Amygdala (tissue), 56 donors: ENCODE data around the gene CSH1.
"Not testable (repeated sequence)": the region's sequence is repeated elsewhere in the genome, so short reads cannot be mapped to it uniquely, and the experiment has no call there.

Experiments
- DNase-seq, 56 donors: peaks; one replicate each; lab custom pipeline; 2025; lab: John Stamatoyannopoulos, UW

CSH1 gene

GRCh38 chr17:63871646-63872365 is 24.6 kb downstream of the CSH1 start:
- DNase-seq: not testable (repeated sequence)

GRCh38 chr17:63870292-63870665 is 26.1 kb downstream of the CSH1 start:
- not testable (repeated sequence) for DNase-seq

- not testable (repeated sequence) for DNase-seq
Observed at GRCh38 chr17:63869491-63870291, 26.7 kb downstream of the CSH1 start.

GRCh38 chr17:63866625-63867024 is 29.7 kb downstream of the CSH1 start:
- not testable (repeated sequence) for DNase-seq

GRCh38 chr17:63859257-63859656 is 37.1 kb downstream of the CSH1 start:
- no peak for DNase-seq

GRCh38 chr17:63856425-63856824 is 39.9 kb downstream of the CSH1 start:
- DNase-seq: not testable (repeated sequence)

- no peak for DNase-seq
Observed at GRCh38 chr17:63855185-63855584, 41.2 kb downstream of the CSH1 start.

GRCh38 chr17:63854709-63855108 is 41.7 kb downstream of the CSH1 start:
- no peak for DNase-seq

- no peak for DNase-seq
Observed at GRCh38 chr17:63853260-63853659, 43.1 kb downstream of the CSH1 start.

- DNase-seq: no peak
Observed at GRCh38 chr17:63850401-63850800, 46.0 kb downstream of the CSH1 start.

GRCh38 chr17:63848834-63849689 is 47.3 kb downstream of the CSH1 start:
- DNase-seq: peak in 55 of 56 donors; percentile 44 to 90 (median 79)

- DNase-seq: no peak
Observed at GRCh38 chr17:63847525-63848249, 48.7 kb downstream of the CSH1 start.

GRCh38 chr17:63845509-63845908 is 50.9 kb downstream of the CSH1 start:
- no peak for DNase-seq
